GM12878 (cell line): ENCODE data around the gene CA10. TPM values are rescaled to one million over a fixed set of nuclear protein-coding genes. Genes with fewer than 3 reads are reported as not detected.

ENCODE experiments used
- ATAC-seq: fragments of 200-7000 bp; cut with Tn5 transposase; 3 replicates; pipeline ENCODE4 v1.9.1; 2020; ENCODE audit warnings: mild to moderate bottlenecking, moderate library complexity
- BruUV-seq: library from RNA; stranded (reverse); fragments of 400-500 nt; replicated peaks from 2 replicates; lab custom pipeline; 2021; lab: Mats Ljungman, UMichigan
- CTCF ChIA-PET: fragments of 300-600 bp; sonication (Branson Sonifier 250); formaldehyde crosslinking; extraction: SDS; loops from one replicate; lab custom pipeline; 2021; ENCODE audit warnings: inconsistent platforms; lab: Yijun Ruan, JAX
- POLR2A ChIA-PET: fragments of 350-600 bp; formaldehyde crosslinking; extraction: SDS; loops from one replicate; lab custom pipeline; 2021; ENCODE audit warnings: inconsistent platforms; lab: Charles Lee
- RAD21 ChIA-PET: fragments of 300-600 bp; sonication (Branson Sonifier 250); formaldehyde crosslinking; loops from one replicate; lab custom pipeline; 2023; ENCODE audit warnings: antibody characterized with exemption; ENCODE audit not compliant: unreplicated experiment; lab: Charles Lee
- SMC1A ChIA-PET: fragments of 300-600 bp; sonication (Branson Sonifier 250); formaldehyde crosslinking; loops from one replicate; lab custom pipeline; 2023; ENCODE audit not compliant: unreplicated experiment, uncharacterized antibody; lab: Charles Lee
- DNase-seq: peaks from one replicate; pipeline ENCODE4 v3.0.0-alpha.2; 2011; ENCODE audit warnings: low read depth, low spot score
- FAIRE-seq: peaks from 3 replicates; lab custom pipeline; 2011; peaks lifted over from hg19 to GRCh38; lab: Jason Lieb, UNC
- H2AFZ ChIP-seq: 2 replicates; pipeline ENCODE4 v1.6.0; 2011; ENCODE audit warnings: low read depth, low read length, control low read depth; ENCODE audit not compliant: control insufficient read depth
- H3K27ac ChIP-seq: 2 replicates; pipeline ENCODE4 v1.5.1; 2011; ENCODE audit warnings: control low read depth; ENCODE audit not compliant: control insufficient read depth, insufficient read depth
- H3K27me3 ChIP-seq, 2 experiments: replicated peaks in 1 of 2; 2 replicates each; pipeline versions ENCODE4 v1.6.0 to v1.6.1; 2011; ENCODE audit warnings: low read length in 1 of 2; ENCODE audit not compliant: control insufficient read depth in 2 of 2, insufficient read depth in 2 of 2
- H3K36me3 ChIP-seq, 2 experiments: 2 replicates each; pipeline ENCODE4 v1.5.1; 2011; ENCODE audit warnings: low read length in 1 of 2; ENCODE audit not compliant: control insufficient read depth in 2 of 2, insufficient read depth in 2 of 2
- H3K4me1 ChIP-seq: 2 replicates; pipeline ENCODE4 v1.6.1; 2011; ENCODE audit warnings: mild to moderate bottlenecking, low read length, moderate library complexity, mixed read lengths; ENCODE audit not compliant: control insufficient read depth, insufficient read depth
- H3K4me2 ChIP-seq: 2 replicates; pipeline ENCODE4 v1.6.0; 2011; ENCODE audit warnings: control low read depth; ENCODE audit not compliant: control insufficient read depth, insufficient read depth
- H3K4me3 ChIP-seq: fragments of 200-600 bp; sonication (generic); 2 replicates; pipeline ENCODE4 v1.5.1; 2016
- H3K79me2 ChIP-seq: 2 replicates; pipeline ENCODE4 v1.6.0; 2011; ENCODE audit warnings: low read length; ENCODE audit not compliant: control insufficient read depth, insufficient read depth
- H3K9ac ChIP-seq: 2 replicates; pipeline ENCODE4 v1.8.0; 2011; ENCODE audit warnings: low read length, control low read depth, mixed read lengths; ENCODE audit not compliant: control insufficient read depth, insufficient read depth
- H3K9me3 ChIP-seq: replicated peaks from 3 replicates; pipeline ENCODE4 v1.5.1; 2011; ENCODE audit warnings: mild to moderate bottlenecking, low read length; ENCODE audit not compliant: control insufficient read depth, insufficient read depth
- H4K20me1 ChIP-seq: 2 replicates; pipeline ENCODE4 v1.6.0; 2011; ENCODE audit not compliant: control insufficient read depth, insufficient read depth
- ATF3 ChIP-seq: IDR thresholded peaks from 2 replicates; pipeline ENCODE4 v1.6.1; 2011; ENCODE audit warnings: low read depth, mild to moderate bottlenecking, low read length, moderate library complexity, borderline replicate concordance; ENCODE audit errors: extremely low read depth
- BACH1 ChIP-seq: fragments of 450-650 bp; IDR thresholded peaks from 2 replicates; pipeline ENCODE4 v1.6.1; 2017; ENCODE audit warnings: mild to moderate bottlenecking, borderline replicate concordance
- CBFB ChIP-seq: IDR thresholded peaks from 2 replicates; pipeline ENCODE4 v1.6.1; 2016; ENCODE audit warnings: antibody characterized with exemption, low read depth
- CREB1 ChIP-seq: IDR thresholded peaks from 2 replicates; pipeline ENCODE4 v1.6.1; 2012; ENCODE audit warnings: low read depth, mild to moderate bottlenecking, inconsistent platforms
- ESRRA ChIP-seq: IDR thresholded peaks from 2 replicates; pipeline ENCODE4 v1.6.1; 2012; ENCODE audit warnings: mild to moderate bottlenecking, low read length, improper control_type of control experiment
- FOXM1 ChIP-seq: IDR thresholded peaks from 2 replicates; pipeline ENCODE4 v1.6.1; 2012; ENCODE audit warnings: low read depth, mild to moderate bottlenecking, inconsistent platforms, low read length, moderate library complexity
- IRF5 ChIP-seq: fragments of 450-650 bp; IDR thresholded peaks from 2 replicates; pipeline ENCODE4 v1.6.1; 2017; ENCODE audit warnings: borderline replicate concordance
- PML ChIP-seq: IDR thresholded peaks from 2 replicates; pipeline ENCODE4 v1.6.1; 2012; ENCODE audit warnings: low read length, inconsistent platforms
- RAD21 ChIP-seq: IDR thresholded peaks from 2 replicates; pipeline ENCODE4 v1.6.1; 2011; ENCODE audit warnings: mild to moderate bottlenecking, low read depth, low read length, moderate library complexity; ENCODE audit not compliant: insufficient read depth
- RBBP5 ChIP-seq: fragments of 200-600 bp; sonication (generic); conservative IDR thresholded peaks from 2 replicates; pipeline ENCODE4 v1.6.1; 2016
- SMARCA5 ChIP-seq: fragments of 450-650 bp; IDR thresholded peaks from 2 replicates; pipeline ENCODE4 v1.6.1; 2017; ENCODE audit warnings: mild to moderate bottlenecking
- STAT3 ChIP-seq: IDR thresholded peaks from 2 replicates; pipeline ENCODE4 v1.6.1; 2011; ENCODE audit warnings: low read depth, low read length, improper control_type of control experiment
- TCF3 ChIP-seq: IDR thresholded peaks from 2 replicates; pipeline ENCODE4 v1.6.1; 2012; ENCODE audit warnings: low read depth, mild to moderate bottlenecking, low read length, borderline replicate concordance; ENCODE audit not compliant: insufficient read depth
- ZNF274 ChIP-seq: IDR thresholded peaks from one replicate; pipeline ENCODE4 v1.8.0; 2011; ENCODE audit not compliant: insufficient read length, insufficient read depth
- WGBS: methylation state at CpG from one replicate; pipeline ENCODE4 v1.1.6; 2016; ENCODE audit warnings: low lambda C conversion rate; ENCODE audit not compliant: insufficient replicate concordance, insufficient coverage; ENCODE audit errors: missing lambda C conversion rate; 5-methylcytosine and 5-hydroxymethylcytosine counted together
- in situ Hi-C: fragments of 300-500 bp; cut with MboI; formaldehyde crosslinking; loops from 9 replicates; pipeline ENCODE4 v1.14.3; 2018; ENCODE audit warnings: mixed read lengths
- intact Hi-C: fragments of 100-400 bp; cut with micrococcal nuclease; formaldehyde crosslinking; loops from one replicate; pipeline ENCODE4 v1.14.2; 2022; ENCODE audit not compliant: unreplicated experiment
- polyA plus RNA-seq, 11 experiments: library from polyadenylated mRNA; depleted of rRNA in 4 of 11; unstranded in 6 of 11; stranded (reverse) in 5 of 11; fragments of >200 nt; fragmentation: Nextera tagmentation in 4 of 11; fragmentation: Illumina TruSeq in 1 of 11; extraction: Ambion mirVana in 4 of 11; extraction: Trizol in 1 of 11; gene quantifications; 1 replicate in 1 of 11; 2 replicates in 10 of 11; pipeline versions ENCODE4 v1.2.1 to v1.2.3, GENCODE V29; 2011 to 2016; ENCODE audit warnings: inconsistent platforms in 2 of 11, missing spikeins in 2 of 11, low read depth in 1 of 11
- total RNA-seq, 4 experiments: library from RNA; depleted of rRNA in 3 of 4; stranded (reverse); fragments of >200 nt in 3 of 4; fragmentation: Illumina TruSeq in 1 of 4; extraction: Trizol in 1 of 4; gene quantifications; 2 replicates each; pipeline versions ENCODE4 v1.2.1 to v1.2.3, GENCODE V29; 2013 to 2021
- TF ChIP-seq, protein P1 (sequence below): IDR thresholded peaks from 2 replicates; pipeline ENCODE4 v1.6.1; 2012; ENCODE audit warnings: improper control_type of control experiment, low read depth, low read length; ENCODE audit not compliant: insufficient replicate concordance
- TF ChIP-seq, protein P2 (sequence below): IDR thresholded peaks from 2 replicates; pipeline ENCODE4 v1.6.1; 2012; ENCODE audit warnings: low read depth, low read length, improper control_type of control experiment

The CA10 gene
- total and polyA plus RNA-seq, 10 of the 15 experiments (the other 5 are each of a cell fraction or from before 2014, with no cell fraction given): not detected

GRCh38 chr17:51913491-51914205 lies 244.9 kb downstream of the CA10 start (continued):
- TF ChIP-seq, protein P1, sequence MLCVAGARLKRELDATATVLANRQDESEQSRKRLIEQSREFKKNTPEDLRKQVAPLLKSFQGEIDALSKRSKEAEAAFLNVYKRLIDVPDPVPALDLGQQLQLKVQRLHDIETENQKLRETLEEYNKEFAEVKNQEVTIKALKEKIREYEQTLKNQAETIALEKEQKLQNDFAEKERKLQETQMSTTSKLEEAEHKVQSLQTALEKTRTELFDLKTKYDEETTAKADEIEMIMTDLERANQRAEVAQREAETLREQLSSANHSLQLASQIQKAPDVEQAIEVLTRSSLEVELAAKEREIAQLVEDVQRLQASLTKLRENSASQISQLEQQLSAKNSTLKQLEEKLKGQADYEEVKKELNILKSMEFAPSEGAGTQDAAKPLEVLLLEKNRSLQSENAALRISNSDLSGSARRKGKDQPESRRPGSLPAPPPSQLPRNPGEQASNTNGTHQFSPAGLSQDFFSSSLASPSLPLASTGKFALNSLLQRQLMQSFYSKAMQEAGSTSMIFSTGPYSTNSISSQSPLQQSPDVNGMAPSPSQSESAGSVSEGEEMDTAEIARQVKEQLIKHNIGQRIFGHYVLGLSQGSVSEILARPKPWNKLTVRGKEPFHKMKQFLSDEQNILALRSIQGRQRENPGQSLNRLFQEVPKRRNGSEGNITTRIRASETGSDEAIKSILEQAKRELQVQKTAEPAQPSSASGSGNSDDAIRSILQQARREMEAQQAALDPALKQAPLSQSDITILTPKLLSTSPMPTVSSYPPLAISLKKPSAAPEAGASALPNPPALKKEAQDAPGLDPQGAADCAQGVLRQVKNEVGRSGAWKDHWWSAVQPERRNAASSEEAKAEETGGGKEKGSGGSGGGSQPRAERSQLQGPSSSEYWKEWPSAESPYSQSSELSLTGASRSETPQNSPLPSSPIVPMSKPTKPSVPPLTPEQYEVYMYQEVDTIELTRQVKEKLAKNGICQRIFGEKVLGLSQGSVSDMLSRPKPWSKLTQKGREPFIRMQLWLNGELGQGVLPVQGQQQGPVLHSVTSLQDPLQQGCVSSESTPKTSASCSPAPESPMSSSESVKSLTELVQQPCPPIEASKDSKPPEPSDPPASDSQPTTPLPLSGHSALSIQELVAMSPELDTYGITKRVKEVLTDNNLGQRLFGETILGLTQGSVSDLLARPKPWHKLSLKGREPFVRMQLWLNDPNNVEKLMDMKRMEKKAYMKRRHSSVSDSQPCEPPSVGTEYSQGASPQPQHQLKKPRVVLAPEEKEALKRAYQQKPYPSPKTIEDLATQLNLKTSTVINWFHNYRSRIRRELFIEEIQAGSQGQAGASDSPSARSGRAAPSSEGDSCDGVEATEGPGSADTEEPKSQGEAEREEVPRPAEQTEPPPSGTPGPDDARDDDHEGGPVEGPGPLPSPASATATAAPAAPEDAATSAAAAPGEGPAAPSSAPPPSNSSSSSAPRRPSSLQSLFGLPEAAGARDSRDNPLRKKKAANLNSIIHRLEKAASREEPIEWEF: no peak
- TF ChIP-seq, all 136 proteins: peak for 0

DNA sequence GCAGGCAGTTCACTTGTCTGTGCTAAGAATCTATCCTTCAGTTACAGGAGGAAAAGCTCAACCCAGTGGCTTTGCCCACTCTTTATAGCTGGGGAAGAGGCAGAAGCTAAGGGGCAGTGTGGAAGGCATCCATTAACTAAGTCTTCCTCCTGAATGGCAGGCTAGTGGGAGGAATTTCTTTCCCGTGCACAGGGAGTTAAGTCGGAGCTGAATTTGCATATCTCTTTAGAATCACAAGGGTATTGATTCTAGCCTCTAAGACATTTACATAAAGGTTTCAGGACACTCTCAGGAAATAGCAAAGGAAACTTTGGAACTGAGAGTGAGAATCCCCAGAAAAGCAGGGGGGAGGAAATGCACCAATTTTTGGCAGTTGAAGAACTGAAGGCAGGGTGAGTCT lies 245.6 kb downstream of the CA10 start:
- H2AFZ ChIP-seq: no peak overlapping the region
- intact Hi-C loops: no loop called here
- H3K9me3 ChIP-seq: no peaks in the 10 kb centered on the region
- no peak overlapping the region for H3K9ac ChIP-seq
- ChIA-PET CTCF (interaction anchor here (0.6 kb wide), 1 partner anchor 15 kb away, joined by 3 read pairs; no protein-coding TSS in a partner anchor), POLR2A (no interaction called here), RAD21 (no interaction called here), SMC1A (no interaction called here)
- H3K79me2 ChIP-seq: no peaks in the 10 kb centered on the region
- DNase-seq (no peak), FAIRE-seq (no peak), ATAC-seq (no peak)
- no TSS peak for BruUV-seq
- in situ Hi-C loops: no loop called here
- WGBS: 0% methylated on average over 2 of the region's 2 CpGs
- no peaks in the 10 kb centered on the region for H3K4me1 ChIP-seq
- no peak overlapping the region for H3K4me2 ChIP-seq
- H4K20me1 ChIP-seq: no peaks in the 10 kb centered on the region
- H3K27ac ChIP-seq: no peak overlapping the region
- no peak overlapping the region for H3K4me3 ChIP-seq
- H3K27me3 ChIP-seq: no peaks in the 10 kb centered on the region
- H3K36me3 ChIP-seq: no peaks in the 10 kb centered on the region
- TF ChIP-seq, protein P2, sequence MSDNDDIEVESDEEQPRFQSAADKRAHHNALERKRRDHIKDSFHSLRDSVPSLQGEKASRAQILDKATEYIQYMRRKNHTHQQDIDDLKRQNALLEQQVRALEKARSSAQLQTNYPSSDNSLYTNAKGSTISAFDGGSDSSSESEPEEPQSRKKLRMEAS: no peak
- TF ChIP-seq TCF3: no peak
- TF ChIP-seq ZNF274: no peak
- no peak for TF ChIP-seq CBFB
- TF ChIP-seq ATF3: no peak
- no peak for TF ChIP-seq SMARCA5
- no peak for TF ChIP-seq PML
- no peak for TF ChIP-seq STAT3
- no peak for TF ChIP-seq BACH1
- TF ChIP-seq FOXM1: no peak
- no peak for TF ChIP-seq RAD21
- no peak for TF ChIP-seq IRF5
- TF ChIP-seq RBBP5: no peak
- TF ChIP-seq ESRRA: no peak
- no peak for TF ChIP-seq CREB1
